GM18508 (cell line): Measurements from ENCODE around the gene MDH2.
"Not testable (repeated sequence)": the region's sequence is repeated elsewhere in the genome, so short reads cannot be mapped to it uniquely, and the experiment has no call there.

Experiments
- ATAC-seq: cut with Tn5 transposase; IDR thresholded peaks from one replicate; pipeline ENCODE4 v1.9.1; 2021; ENCODE audit warnings: moderate number of reproducible peaks; ENCODE audit not compliant: insufficient read depth, unreplicated experiment

MDH2 gene

DNA sequence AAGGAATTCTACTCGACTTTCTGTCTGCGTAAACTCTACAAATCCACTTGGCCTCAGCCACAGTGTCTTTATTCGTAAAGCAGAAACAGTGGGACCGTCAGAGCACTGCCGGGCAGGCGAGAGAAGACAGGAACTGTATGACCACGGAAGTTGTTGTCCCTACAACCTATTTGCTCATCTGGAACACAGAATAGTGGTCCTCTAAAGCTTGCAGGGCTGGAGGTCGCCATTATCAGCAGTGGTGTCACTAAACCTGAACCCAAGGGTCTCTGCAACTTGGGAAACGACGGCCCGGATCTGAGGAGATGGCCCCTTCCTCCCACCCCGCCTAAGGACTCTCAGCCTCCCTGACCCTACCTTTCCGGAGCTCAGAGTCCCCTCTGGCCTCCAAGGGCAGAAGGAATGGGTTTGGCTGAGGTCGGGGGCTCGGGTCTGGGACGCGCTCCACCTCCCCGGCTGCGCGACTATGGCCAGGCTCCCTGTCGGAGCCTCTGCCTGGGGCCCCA is 548 bp upstream of the MDH2 start:
- ATAC-seq = no peak

GRCh38 chr7:76048668-76048988 is 722 bp downstream of the MDH2 start:
- ATAC-seq = no peak

- ATAC-seq = no peak
These were observed 1.4 kb downstream of the MDH2 start for GRCh38 chr7:76049295-76049694.

- ATAC-seq = no peak
These were observed 2.6 kb downstream of the MDH2 start for GRCh38 chr7:76050545-76050944.

DNA sequence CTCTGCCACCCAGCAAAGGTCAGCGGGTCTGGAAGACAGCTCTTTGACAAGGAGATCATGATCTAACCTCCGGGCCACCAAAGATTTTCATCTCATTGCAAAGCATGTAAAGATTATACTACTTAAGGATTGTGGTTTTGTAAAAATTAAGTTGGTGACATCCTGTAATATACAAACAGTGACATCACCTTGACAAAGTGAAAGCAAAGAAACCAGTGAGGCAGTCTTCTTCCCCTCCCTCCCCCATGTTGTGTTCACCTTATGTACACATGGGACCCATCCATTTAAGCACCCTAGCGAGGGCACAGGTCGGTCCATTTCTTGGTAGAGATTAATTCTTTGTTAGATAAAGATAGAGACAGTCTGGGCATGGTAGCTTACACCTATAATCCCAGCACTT is 3.9 kb downstream of the MDH2 start:
- no peak for ATAC-seq

GRCh38 chr7:76052681-76053080 is 4.8 kb downstream of the MDH2 start:
- not testable (repeated sequence) for ATAC-seq

DNA sequence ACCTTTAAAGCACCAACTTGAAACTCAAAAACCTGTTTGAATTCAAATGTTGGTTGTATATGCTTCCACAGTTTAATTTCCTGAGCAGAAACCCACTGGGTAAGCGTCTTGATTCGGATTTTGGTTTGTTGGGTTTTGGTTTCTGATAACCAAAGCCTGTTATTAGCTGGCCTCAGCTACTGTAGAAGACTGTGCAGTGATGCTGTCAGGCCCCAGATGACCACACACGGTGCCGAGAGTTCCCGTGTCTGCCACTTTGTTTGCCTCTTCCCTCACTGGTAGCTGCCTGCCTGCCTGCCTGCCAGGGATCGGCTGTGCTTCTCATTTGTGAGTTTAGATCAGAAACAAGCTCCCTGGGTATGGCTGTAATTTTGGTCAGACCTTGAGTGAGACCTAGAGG is 5.6 kb downstream of the MDH2 start:
- no peak for ATAC-seq

DNA sequence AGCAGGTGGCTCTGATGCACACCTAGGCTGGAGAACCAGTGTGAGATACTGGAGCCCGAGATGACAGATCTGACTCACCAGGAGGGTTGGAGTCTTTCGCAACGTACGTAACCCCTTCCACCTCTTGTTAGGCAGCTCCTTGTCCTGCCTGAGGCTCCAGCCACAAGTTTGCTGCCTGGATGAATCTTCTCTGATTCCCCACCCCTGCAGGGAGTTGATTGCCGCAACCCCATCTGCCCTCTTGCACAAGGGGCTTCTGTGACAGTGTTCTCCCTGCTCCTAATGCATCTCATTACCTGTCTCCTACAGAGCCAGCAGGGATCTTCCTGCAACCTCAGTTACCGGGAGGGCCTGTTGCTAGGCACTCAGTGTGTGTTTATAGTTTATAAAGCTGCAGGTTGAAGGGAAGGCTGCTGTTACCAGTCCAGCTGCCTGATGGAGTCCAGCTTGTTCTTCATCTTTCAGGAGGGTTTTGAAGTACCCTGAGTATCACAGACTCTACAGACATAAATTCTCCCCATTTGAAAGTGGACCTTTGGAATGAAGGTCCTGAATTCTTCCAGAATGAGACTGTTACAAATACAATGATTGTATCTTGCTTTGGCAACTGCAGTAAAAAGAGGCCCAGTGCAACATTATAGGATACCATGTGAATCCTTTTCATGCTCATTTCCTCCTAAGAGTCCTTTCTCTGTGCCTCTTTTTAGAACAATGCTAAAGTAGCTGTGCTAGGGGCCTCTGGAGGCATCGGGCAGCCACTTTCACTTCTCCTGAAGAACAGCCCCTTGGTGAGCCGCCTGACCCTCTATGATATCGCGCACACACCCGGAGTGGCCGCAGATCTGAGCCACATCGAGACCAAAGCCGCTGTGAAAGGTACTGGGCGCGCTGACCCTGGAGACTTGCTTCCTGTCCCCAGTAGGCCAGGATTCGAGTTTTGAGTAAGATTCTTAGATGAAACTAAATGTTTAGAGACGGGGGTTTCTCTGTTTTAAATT is 6.5 kb downstream of the MDH2 start:
- no peak for ATAC-seq

GRCh38 chr7:76056241-76056640 is 8.3 kb downstream of the MDH2 start:
- ATAC-seq = no peak

GRCh38 chr7:76057103-76057812 is 9.4 kb downstream of the MDH2 start:
- ATAC-seq = no peak

DNA sequence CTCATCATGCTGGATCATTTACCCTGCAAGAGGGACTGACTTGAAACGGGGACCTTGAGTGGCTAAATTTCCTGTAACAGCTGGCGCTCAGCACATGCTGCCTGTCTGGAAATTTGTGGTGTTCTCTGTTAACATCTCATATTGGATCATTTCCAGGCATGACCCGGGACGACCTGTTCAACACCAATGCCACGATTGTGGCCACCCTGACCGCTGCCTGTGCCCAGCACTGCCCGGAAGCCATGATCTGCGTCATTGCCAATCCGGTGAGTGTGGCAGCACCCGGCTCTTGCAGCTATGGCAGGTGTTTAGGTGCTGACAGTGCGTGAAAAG is 9.9 kb downstream of the MDH2 start:
- no peak for ATAC-seq

DNA sequence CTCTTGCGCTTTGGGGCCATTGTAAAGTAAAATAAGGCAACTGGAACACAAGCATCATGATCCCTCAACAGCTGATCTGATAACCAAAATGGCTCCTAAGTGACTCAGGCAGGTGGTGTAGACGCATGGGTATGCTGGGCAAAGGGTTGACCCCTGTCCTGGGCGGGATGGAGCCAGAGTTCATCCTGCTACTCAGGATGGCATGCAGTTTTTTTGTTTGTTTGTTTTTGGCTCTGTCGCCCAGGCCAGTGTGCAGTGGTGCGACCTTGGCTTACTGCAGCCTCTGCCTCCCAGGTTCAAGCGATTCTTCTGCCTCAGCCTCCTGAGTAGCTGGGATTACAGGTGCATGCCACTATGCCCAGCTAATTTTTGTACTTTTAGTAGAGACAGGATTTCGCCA is 10.8 kb downstream of the MDH2 start:
- not testable (repeated sequence) for ATAC-seq

GRCh38 chr7:76060842-76061241 is 12.9 kb downstream of the MDH2 start:
- ATAC-seq = no peak

- no peak for ATAC-seq
These were observed 14.3 kb downstream of the MDH2 start for GRCh38 chr7:76062254-76062653.

GRCh38 chr7:76063114-76063513 is 15.2 kb downstream of the MDH2 start:
- no peak for ATAC-seq

GRCh38 chr7:76063525-76063924 is 15.6 kb downstream of the MDH2 start:
- no peak for ATAC-seq

- no peak for ATAC-seq
These were observed 16.5 kb downstream of the MDH2 start for GRCh38 chr7:76064208-76064970.

GRCh38 chr7:76065016-76065612 is 17.2 kb downstream of the MDH2 start:
- ATAC-seq = no peak

DNA sequence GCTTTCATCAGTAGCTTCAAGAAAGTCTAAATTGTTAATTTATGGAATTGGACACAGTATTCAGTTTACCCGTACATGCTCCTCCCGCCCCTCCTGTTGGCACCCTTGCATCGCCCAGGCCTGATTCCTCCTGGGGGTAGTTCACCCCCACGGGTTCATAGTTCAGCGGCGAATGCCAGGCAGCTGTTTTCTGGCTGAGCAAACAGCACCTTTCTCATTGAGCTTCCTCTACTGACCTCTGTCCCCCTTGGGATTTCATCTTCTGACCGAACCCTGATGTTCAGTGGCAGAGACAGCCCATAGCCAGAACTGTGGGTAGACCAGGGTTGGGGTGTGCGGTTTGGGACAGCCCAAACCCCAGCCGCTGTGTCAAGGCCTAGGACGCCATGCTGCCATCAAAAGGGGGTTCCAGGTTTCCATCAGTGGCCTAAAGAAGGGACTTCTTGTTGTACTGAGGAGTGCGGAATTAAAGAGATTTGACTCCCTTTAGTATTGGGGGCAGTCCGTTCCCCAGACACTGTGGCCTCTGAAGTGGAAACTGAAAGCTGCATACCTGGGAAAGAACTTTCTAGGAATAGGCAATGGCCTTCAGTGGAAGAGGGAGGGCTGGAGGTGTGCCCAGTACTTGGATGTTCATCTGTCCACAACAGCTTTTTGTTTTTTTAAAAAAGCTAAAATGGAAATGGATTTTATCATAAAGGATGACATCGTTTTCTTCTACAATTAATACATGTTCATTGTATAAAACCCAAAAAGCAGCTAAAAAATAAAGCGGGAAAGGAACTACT is 19.0 kb downstream of the MDH2 start:
- ATAC-seq = no peak

DNA sequence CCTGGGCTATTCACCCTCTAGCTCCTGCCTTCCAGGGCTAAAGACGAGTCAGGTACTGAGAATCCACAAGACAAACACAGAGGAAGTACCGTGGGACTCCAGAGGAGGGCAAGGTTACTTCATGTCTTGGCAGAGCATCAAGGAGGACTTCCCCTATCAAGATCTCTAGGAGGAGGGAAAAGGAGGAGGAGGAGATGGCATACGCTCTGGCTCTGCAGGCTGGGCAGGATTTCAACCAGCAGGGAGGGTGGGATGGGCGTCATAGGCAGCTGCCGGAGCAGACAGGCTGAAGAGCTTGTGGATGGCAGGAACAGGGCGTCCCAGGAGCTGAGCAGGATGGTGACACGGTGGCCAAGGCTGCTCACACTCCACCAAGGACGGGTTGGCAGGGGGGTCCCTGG is 21.3 kb downstream of the MDH2 start:
- no peak for ATAC-seq
